NCI-H2171 (cell line): ENCODE results near the gene RASD2.
A peak's percentile ranks its signal among the peaks of the same experiment; 100 is the strongest.

Source experiments
- DNase-seq: peaks from one replicate; lab custom pipeline; 2025; lab: John Stamatoyannopoulos, UW

The RASD2 gene

DNA sequence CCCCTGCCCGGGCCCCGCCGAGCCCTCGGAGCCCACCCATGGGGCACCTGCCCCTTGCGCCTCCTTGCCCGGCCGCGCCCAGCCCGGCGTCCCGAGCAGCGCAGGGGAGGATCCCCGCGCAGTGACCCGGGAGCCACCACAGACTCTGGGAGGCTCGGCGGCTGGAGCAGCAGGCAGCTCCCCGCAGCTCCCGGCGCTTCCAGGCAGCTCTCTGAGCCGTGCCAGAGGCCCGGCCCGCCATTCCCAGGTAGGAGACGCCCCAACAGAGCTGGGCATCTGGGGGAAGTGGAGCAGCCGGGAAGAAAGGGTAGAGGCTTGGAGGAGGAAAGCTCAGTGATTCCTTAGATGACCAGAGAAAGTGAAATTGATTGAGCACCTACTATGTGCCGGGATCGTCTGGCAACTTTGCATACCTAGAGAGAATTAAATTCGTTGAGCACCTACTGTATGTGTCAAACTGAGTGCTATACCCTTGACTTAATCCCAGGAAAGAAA lies 670 bp downstream of the RASD2 start:
- no peak for DNase-seq

- DNase-seq, result no peak
Observed at GRCh38 chr22:35542157-35542938, 1.7 kb downstream of the RASD2 start.

DNA sequence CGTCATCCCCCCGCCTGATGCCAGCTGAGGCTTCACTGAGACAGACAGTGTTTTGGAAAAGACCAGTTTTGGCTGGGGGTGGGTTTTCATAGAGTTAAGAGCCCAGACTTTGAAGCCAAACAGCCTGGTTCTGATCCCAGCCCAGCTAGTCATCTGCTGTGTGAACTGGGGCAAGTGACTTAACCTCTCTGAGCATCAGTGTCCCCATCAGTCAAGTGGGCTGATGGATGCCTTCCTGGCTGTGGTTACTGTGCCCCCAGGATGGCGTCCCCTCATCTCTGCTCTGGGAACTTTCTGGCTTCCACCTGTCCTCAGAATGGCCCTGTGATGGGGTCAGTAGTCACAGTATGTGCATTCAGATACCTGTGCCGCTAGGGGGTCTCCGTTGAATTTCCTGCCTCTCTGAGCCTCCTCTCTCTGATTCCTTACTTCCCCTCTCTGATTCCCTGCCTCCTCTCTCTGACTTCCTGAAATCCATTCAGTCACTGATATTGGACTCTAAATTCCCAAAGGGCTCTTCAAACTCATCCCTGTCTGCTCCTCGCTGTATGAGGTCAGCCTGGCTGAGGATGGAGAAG lies 2.4 kb downstream of the RASD2 start:
- no peak for DNase-seq

DNA sequence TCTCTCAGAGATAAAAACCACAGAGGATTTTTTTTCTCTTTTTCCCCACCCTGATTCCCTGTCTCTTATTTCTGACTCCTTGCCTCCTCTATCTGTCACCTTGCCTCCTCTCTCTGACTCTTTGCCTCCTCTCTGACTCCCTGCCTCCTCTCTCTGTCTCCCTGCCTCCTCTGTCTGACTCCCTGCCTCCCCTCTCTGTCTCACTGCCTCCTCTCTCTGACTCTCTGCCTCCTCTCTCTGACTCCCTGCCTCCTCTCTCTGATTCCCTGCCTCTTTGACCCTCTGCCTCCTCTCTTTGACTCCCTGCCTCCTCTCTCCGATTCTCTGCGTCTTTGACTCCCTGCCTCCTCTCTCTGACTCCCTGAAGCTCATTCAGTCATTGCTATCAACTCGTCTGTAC lies 3.1 kb downstream of the RASD2 start:
- DNase-seq, result no peak

GRCh38 chr22:35544189-35544588 lies 3.6 kb downstream of the RASD2 start:
- no peak for DNase-seq

GRCh38 chr22:35544827-35545226 lies 4.2 kb downstream of the RASD2 start:
- DNase-seq, result no peak

DNA sequence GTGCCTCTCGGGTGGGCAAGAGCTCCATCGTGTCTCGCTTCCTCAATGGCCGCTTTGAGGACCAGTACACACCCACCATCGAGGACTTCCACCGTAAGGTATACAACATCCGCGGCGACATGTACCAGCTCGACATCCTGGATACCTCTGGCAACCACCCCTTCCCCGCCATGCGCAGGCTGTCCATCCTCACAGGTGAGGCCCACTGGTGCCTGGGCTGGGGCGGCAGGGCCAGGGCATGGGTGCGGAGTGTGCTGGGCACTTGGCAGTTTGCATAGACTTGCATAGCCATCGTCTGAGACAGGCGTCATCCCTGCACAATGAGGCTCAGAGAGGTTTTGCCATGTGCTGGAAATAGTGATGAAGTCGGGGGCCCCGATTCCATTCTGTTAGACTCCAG lies 6.3 kb downstream of the RASD2 start:
- no peak for DNase-seq

DNA sequence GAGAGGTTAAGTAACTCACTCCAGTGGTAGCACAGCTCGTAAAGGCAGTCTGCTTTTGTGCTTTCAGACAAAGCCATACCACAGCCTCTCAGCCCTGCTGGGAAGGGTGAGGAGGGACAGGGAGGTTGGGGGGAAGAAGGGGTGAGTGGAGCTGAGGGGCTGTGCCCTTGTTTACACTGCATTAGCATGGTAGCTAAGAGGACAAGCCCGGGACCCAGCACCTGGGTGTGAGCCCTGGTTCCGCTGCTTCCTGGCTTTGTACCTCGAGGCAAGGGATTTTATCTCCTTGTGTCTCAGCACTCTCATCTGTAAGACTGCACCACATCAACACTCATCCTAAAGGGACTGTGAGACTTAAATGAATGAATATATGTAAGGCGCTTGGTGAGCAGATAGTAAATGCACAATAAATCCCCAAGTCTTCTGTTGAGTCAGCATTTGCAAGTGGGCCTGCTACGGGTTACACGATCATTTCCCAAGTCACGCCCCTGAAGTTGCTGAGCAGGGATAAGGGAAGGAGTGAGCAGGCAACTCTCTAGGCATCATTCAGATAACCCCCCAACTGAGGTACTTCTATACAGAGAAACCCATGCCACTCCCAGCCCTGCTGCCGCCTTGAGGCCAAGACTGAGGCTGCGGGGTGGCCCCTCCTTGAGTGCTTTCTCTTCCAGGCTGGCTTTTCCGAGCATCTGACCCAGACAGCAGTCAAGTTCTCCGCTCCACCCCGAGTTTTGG lies 7.5 kb downstream of the RASD2 start:
- DNase-seq, result no peak

DNA sequence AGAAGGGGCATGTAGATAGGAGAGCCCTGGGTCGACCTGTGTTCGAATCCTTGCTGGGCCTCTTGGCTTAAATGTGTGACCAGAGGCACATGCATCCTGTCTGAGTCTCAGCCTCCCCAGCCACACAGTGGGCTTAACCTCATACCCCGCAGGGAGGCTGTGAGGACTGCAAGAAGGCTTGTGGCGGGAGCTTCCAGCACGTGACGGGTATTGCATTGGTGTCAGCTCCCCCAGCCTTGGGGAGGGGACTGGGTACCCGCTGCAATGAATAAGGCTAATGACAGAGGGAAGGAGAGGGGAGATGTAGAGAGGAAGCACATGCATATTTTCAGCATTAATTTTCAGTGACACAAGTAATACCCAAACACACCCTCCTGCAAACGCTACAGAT lies 8.1 kb downstream of the RASD2 start:
- no peak for DNase-seq

- peak; percentile 65 for DNase-seq
Observed at GRCh38 chr22:35549328-35549727, 8.7 kb downstream of the RASD2 start.

DNA sequence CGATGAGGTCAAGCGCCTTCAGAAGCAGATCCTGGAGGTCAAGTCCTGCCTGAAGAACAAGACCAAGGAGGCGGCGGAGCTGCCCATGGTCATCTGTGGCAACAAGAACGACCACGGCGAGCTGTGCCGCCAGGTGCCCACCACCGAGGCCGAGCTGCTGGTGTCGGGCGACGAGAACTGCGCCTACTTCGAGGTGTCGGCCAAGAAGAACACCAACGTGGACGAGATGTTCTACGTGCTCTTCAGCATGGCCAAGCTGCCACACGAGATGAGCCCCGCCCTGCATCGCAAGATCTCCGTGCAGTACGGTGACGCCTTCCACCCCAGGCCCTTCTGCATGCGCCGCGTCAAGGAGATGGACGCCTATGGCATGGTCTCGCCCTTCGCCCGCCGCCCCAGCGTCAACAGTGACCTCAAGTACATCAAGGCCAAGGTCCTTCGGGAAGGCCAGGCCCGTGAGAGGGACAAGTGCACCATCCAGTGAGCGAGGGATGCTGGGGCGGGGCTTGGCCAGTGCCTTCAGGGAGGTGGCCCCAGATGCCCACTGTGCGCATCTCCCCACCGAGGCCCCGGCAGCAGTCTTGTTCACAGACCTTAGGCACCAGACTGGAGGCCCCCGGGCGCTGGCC lies 11.0 kb downstream of the RASD2 start:
- no peak for DNase-seq

DNA sequence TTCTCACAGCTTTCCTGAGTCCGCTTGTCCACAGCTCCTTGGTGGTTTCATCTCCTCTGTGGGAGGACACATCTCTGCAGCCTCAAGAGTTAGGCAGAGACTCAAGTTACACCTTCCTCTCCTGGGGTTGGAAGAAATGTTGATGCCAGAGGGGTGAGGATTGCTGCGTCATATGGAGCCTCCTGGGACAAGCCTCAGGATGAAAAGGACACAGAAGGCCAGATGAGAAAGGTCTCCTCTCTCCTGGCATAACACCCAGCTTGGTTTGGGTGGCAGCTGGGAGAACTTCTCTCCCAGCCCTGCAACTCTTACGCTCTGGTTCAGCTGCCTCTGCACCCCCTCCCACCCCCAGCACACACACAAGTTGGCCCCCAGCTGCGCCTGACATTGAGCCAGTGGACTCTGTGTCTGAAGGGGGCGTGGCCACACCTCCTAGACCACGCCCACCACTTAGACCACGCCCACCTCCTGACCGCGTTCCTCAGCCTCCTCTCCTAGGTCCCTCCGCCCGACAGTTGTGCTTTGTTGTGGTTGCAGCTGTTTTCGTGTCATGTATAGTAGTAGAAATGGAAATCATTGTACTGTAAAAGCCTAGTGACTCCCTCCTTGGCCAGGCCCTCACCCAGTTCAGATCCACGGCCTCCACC lies 11.7 kb downstream of the RASD2 start:
- no peak for DNase-seq

DNA sequence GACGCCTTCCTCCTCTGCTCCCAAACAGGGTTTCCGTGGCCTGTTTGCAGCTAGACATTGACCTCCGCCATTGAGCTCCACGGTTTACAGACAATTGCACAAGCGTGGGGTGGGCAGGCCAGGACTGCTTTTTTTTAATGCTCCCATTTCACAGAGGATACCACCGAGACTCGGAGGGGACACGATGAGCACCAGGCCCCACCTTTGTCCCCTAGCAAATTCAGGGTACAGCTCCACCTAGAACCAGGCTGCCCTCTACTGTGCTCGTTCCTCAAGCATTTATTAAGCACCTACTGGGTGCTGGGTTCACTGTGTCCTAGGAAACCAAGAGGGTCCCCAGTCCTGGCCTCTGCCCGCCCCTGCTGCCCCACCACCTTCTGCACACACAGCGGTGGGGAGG lies 12.2 kb downstream of the RASD2 start:
- no peak for DNase-seq

- DNase-seq, result no peak
Observed at GRCh38 chr22:35553341-35553740, 12.7 kb downstream of the RASD2 start.

GRCh38 chr22:35554297-35554845 lies 13.7 kb downstream of the RASD2 start:
- no peak for DNase-seq

DNA sequence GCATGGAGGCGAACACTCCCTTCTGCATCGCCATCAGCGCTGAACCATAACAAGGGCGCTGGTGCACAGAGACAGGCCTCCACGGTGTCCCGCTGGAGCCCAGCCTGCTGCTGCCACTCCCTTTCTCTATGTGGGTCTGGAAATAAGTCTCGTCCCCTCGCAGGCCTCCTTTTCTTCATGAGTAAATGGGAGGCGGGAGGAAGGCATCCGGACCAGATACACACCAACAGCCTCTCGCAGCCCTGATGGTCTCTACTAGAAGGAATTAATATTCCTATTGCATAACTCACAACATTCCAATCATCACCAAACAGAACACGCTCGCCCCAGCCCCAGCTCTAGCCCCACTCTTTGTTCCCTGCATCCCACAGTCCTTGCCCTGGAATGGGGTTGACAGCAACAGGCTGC lies 14.9 kb downstream of the RASD2 start:
- no peak for DNase-seq

- DNase-seq, result no peak
Observed at GRCh38 chr22:35555946-35556547, 15.4 kb downstream of the RASD2 start.

- DNase-seq, result no peak
Observed at GRCh38 chr22:35556666-35557065, 16.0 kb downstream of the RASD2 start.

DNA sequence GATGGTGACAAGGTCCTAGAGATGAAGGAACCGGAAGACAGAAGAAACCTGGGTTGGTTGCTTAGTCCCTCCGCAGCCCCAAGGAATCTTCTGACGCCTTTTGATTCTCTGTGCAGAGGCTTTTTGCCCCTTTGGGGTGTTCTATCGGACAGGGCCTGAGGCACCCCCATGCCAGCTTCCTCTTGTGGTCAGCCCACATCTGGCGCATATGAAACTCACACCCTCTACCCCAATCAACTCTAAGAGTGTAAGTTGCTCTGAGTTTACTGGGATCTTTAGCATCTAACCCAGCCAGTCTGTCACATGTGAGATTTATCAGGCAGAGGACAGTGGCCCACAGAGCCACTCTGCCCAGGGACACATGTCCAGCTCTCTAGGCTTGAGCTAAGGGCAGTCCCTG lies 17.4 kb downstream of the RASD2 start:
- DNase-seq, result no peak

DNA sequence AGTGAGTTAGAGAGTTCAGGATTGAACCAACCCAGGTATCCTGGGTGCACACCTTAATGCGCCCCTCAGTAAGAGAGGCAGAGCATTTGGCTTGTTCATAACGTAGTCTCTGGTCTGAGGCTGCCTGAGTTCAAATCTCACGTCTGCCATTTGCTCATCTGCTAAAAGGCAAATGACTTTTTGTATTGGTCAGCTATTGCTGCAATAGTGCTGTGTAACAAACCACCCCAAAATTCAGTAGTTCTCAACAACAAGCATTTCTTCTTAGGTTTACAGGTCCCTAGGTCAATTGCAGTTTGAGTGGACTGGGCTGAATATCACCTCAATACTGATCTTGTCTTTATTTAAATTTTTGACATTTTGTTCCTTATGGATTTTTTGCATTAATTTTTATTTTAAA lies 18.1 kb downstream of the RASD2 start:
- no peak for DNase-seq

DNA sequence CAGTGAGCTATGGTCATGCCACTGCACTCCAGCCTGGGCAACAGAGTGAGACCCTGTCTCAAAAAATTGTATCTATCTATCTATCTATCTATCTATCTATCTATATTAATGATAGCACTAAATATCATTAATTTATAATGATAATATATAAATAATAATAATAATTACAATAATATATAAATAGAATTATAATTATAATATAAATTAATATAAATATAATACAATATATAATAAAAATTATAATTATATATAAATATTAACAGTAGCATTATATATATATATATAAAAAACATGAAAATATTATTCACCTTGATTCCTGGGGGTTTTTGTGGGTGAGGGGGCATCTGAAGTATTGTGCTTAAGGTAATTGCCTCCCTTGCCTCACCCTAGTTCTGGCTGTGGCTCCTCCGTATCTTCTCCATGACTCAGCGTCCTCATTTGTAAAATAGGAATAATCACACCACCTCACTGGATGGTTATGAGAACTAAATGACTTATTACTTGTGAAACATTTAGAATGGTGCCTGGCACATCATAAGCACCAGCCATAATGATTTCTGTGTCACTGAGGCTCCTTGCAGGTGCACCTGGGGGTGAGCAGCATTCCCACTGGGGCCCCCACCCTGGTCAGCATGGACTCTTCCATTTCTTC lies 18.8 kb downstream of the RASD2 start:
- DNase-seq, result no peak
